ENCODE results near the gene ACCSL.

ACCSL gene

DNA sequence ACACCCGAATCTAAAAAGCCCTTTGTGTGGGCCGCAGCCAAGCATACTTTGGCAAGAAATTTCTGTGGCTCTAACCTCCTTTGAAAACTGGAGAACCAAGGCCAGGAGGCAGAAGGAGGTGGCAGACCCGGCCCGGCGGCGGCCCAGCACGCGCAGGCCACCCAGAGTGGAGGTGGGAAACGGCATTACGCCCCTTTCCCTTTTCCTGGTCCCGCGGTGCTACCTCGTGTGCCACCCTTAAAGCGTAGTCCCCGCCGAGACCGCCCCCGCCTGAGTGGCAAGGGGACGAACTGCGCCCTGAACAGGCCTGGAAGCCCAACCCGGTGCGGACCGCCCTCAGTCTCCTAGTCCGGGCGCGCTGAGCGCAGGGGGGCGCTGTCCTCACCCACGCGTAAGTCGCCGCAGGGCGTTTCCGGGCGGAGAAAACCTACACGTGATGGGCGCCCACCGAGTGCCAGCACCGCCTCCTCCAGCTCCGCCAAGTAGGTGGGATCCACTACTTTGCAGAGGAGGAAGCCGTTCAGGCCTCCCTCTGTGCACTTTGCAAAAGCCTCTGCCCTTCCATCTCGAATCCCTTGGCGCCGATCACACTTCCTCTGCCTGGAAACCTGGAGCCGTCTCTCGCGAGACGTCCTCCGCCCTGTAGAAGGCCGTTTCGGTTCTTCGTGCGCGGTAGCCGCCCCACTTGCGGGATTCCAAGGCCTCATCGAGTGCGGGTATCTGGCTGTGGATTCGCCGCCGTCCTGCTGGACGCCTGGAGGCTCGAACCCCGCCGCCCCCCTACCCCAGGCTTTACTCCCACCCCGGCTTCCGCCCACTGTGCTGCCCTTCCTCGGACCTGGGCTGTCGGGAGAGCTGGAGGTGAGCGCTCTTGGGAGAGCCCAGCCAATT lies 18.3 kb downstream of the ACCSL start, which contains the start of gene ACCS:
Gene ACCS (plus strand): TSS at position 430 of the 891 bp plus-strand sequence. CDS start 1,358 bp downstream, outside the sequence.
- TF ChIP-seq, protein P1, sequence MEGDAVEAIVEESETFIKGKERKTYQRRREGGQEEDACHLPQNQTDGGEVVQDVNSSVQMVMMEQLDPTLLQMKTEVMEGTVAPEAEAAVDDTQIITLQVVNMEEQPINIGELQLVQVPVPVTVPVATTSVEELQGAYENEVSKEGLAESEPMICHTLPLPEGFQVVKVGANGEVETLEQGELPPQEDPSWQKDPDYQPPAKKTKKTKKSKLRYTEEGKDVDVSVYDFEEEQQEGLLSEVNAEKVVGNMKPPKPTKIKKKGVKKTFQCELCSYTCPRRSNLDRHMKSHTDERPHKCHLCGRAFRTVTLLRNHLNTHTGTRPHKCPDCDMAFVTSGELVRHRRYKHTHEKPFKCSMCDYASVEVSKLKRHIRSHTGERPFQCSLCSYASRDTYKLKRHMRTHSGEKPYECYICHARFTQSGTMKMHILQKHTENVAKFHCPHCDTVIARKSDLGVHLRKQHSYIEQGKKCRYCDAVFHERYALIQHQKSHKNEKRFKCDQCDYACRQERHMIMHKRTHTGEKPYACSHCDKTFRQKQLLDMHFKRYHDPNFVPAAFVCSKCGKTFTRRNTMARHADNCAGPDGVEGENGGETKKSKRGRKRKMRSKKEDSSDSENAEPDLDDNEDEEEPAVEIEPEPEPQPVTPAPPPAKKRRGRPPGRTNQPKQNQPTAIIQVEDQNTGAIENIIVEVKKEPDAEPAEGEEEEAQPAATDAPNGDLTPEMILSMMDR (IDR thresholded peaks at IDR 0.05; ENCODE audit: insufficient read depth, low read depth, low read length, missing control alignments) = peak; percentile 70
- peak within 1 kb of the TSS; percentile 45 for H3K4me3 ChIP-seq (ENCODE audit: low read depth, low read length)
- peak; percentile 94 for DNase-seq (ENCODE audit: low read depth)

DNA sequence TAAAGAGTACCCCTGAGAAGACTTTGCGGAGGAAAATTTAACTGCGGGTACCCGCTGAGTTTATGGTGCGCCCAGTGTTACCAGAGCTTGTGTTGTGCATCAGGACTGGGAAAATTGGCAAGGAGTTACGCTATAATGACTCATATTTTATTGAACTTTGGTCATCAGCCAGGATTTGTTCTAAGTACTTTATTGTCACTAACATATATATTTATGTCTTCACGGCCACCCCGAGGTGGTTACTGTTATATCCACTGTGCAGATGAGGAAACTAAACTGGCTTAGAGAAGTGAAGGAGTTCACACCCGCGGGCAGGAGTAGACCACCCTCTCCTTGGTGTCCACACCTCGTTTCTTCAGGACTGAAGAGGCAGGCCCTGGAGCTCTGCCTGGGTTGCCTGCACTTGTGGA lies 19.0 kb downstream of the ACCSL start:
- DNase-seq (ENCODE audit: low read depth) = no peak
- peak overlapping the region; percentile 45 for H3K4me3 ChIP-seq (ENCODE audit: low read depth, low read length)
- TF ChIP-seq, protein P1 (IDR thresholded peaks at IDR 0.05; ENCODE audit: insufficient read depth, low read depth, low read length, missing control alignments) = no peak

DNA sequence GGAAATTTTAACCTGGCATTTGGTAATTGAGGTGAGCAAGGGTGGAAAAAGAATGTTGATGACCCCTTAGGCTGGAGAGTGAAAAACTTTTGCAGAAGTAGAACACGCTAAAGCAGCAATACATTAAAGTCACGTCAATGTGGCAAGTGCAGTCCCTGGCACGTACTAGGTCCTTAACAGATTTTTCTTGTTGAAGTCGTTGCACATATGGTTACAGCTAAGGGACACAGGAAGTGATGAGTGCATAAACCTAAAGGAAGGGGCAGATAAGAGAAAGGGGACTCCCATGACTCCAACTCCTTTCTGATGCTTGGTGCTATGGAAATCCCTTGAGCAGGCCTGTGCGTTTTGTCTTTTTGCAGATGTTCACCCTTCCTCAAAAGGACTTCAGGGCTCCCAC lies 19.5 kb downstream of the ACCSL start:
- TF ChIP-seq, protein P1 (IDR thresholded peaks at IDR 0.05; ENCODE audit: insufficient read depth, low read depth, low read length, missing control alignments) = no peak
- no peak for DNase-seq (ENCODE audit: low read depth)
- H3K4me3 ChIP-seq (ENCODE audit: low read depth, low read length) = no peak overlapping the region

DNA sequence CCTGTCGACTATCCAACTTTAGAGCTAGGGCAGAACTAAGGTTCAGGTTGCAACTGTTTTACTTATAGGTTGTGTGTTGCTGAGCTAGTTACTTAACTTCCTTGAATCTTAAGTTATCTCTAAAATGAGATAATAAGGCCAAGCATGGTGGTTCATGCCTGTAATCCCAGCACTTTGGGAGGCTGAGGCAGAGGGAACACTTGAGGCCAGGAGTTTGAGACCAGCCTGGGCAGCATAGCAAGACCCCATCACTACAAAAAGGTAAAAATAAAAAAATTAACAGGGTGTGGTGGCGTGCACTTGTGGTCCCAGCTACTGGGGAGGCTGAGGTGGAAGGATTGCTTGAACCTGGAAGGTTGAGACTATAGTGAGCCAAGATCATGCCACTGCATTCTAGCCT lies 20.4 kb downstream of the ACCSL start:
- no peak overlapping the region for H3K4me3 ChIP-seq (ENCODE audit: low read depth, low read length)
- TF ChIP-seq, protein P1 (IDR thresholded peaks at IDR 0.05; ENCODE audit: insufficient read depth, low read depth, low read length, missing control alignments) = no peak
- no peak for DNase-seq (ENCODE audit: low read depth)

DNA sequence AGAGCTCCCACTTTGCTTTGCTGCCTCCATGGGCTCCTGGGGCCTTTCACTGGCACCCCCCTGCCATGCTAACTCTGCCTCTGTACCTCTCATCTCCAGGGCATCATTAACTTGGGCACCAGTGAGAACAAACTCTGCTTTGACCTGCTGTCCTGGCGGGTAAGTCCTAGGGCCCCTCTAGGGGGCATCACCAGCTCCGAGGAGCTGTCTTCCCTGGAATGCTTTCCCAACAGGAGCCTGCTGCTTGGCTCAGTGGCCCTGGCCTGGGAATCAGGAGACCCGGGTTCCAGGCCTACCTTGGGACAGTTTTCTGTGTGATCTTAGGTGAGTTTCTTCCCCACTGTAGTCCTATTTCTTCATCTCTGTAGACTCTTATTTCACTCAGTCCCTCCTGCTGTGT lies 23.4 kb downstream of the ACCSL start:
- no peak for DNase-seq (ENCODE audit: low read depth)
- no peak overlapping the region for H3K4me3 ChIP-seq (ENCODE audit: low read depth, low read length)
- TF ChIP-seq, protein P1 (IDR thresholded peaks at IDR 0.05; ENCODE audit: insufficient read depth, low read depth, low read length, missing control alignments) = no peak

DNA sequence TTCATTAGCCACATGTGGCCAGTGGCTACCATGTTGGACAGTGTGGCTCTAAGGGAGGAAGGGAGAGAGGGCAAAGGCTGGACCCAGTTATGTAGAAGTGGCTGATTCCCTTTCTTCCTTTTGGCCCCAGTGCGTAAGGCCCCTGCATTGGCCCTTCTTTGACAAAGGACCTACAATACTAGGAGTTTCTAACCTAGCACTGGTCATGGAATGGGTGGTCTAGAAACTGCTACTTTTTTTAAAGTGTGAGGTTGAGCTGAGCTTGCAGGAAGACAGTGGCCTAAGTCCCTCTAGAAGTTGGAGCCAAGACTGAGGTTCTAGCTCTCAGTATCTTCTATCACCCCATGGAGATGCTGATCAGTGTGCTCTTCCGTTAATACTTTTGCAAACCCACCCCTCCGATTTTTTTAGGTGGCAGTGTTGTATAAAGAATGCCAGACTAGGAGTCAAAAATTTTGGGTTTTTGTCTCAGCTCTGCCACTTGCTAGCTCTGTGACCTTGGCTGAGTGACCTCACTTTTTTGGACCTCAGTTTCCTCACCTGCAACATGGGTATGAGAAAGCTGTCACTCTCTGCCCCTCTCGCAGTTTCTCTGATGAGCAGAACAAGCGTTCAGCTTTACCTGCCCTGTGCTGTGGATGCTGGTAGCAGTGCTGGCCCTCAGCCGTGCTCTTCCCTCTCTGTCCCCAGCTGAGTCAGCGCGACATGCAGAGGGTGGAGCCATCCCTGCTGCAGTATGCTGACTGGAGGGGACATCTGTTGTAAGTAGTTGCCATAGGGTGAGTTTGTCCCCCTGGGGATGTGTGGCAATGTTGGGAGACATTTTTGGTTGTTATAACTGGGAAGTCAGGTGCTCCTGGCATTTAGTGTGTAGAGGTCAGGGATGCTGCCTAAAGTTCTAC lies 25.2 kb downstream of the ACCSL start:
- TF ChIP-seq, protein P1 (IDR thresholded peaks at IDR 0.05; ENCODE audit: insufficient read depth, low read depth, low read length, missing control alignments) = no peak
- DNase-seq (ENCODE audit: low read depth) = no peak
- no peak overlapping the region for H3K4me3 ChIP-seq (ENCODE audit: low read depth, low read length)
